Esophagus squamous epithelium (tissue), 4 donors: ENCODE measurements around the gene TNKS1BP1.

Source experiments
- POLR2A ChIP-seq, 4 donors: fragments of 450-650 bp; IDR thresholded peaks; one replicate each; pipeline ENCODE4 v1.6.1; 2017; ENCODE audit warnings: antibody characterized with exemption in 4 of 4, mild to moderate bottlenecking in 4 of 4, moderate library complexity in 3 of 4
- TF ChIP-seq, protein P1 (sequence below), 6 experiments: fragments of 450-650 bp in 4 of 6; fragments of 200-600 bp in 2 of 6; sonication (generic) in 2 of 6; IDR thresholded peaks; one replicate each; pipeline ENCODE4 v1.5.1; 2016 to 2019; ENCODE audit warnings: antibody characterized with exemption in 6 of 6, mild to moderate bottlenecking in 4 of 6, moderate library complexity in 4 of 6

DNA sequence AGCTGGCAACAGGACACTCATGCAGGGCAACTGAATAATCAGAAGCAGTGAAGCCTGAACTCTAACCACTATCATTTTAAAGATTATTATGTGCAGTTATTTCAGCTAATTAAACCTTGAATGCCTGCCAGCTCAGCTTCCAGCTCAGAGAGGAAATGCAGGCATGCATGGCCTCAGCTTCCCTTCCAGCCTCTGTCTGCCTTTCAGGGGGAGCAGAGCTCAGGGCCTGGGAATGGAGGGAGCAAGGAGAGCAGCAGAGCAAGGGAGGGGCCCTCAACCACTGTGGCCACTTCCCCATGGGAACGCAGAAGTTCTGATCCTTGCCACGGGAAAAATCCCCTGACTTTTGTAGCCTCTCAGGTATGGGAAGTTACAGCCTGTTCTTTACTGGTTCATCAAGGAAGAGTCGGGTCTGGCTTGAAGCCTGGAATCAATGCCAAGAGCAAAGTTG is 55.2 kb downstream of the TNKS1BP1 start:
- TF ChIP-seq, protein P1, sequence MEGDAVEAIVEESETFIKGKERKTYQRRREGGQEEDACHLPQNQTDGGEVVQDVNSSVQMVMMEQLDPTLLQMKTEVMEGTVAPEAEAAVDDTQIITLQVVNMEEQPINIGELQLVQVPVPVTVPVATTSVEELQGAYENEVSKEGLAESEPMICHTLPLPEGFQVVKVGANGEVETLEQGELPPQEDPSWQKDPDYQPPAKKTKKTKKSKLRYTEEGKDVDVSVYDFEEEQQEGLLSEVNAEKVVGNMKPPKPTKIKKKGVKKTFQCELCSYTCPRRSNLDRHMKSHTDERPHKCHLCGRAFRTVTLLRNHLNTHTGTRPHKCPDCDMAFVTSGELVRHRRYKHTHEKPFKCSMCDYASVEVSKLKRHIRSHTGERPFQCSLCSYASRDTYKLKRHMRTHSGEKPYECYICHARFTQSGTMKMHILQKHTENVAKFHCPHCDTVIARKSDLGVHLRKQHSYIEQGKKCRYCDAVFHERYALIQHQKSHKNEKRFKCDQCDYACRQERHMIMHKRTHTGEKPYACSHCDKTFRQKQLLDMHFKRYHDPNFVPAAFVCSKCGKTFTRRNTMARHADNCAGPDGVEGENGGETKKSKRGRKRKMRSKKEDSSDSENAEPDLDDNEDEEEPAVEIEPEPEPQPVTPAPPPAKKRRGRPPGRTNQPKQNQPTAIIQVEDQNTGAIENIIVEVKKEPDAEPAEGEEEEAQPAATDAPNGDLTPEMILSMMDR (IDR thresholded peaks at IDR 0.05): no peak
- no peak for TF ChIP-seq POLR2A (IDR thresholded peaks at IDR 0.05)
